ENCODE data around the gene DSP.

DNA sequence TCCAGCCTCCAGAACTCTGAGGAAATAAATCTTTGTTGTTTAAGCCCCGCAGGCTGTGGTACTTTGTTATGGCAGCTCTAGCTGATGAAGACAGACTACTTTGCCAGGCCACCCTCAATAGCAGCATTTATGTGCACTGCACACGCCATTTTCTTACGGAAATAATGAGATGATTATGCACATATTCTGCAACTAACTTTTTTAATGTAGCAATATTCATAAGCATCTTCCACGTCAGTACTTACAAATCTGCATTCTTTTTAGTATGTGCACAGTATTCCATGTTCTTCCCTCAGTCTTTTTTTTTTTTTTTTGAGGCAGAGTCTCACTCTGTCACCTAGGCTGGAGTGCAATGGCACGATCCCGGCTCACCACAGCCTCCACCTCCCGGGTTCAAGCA lies 46.8 kb upstream of the DSP start:
- TF ChIP-seq EZH2phosphoT487 (IDR thresholded peaks at IDR 0.05; ENCODE audit: insufficient read depth, low read depth) (no peak), EZH2 (IDR thresholded peaks at IDR 0.05; ENCODE audit: insufficient read depth, poor library complexity, severe bottlenecking) (no peak)
